H7 (cell line): ENCODE results near the gene ENTHD1. TPM values are rescaled to one million over a fixed set of nuclear protein-coding genes. Genes with fewer than 3 reads are reported as not detected.
"Not testable (repeated sequence)": the region's sequence is repeated elsewhere in the genome, so short reads cannot be mapped to it uniquely, and the experiment has no call there.

Experiments
- DNase-seq: peaks from one replicate; pipeline ENCODE4 v3.0.0; 2012
- H3K27me3 ChIP-seq: 2 replicates; pipeline ENCODE4 v1.6.0; 2011; ENCODE audit warnings: mild to moderate bottlenecking, low read length; ENCODE audit not compliant: control insufficient read depth, insufficient read depth
- H3K36me3 ChIP-seq: replicated peaks from 2 replicates; pipeline ENCODE4 v1.5.1; 2011; ENCODE audit warnings: low read length; ENCODE audit not compliant: control insufficient read depth, insufficient read depth
- H3K4me3 ChIP-seq: 2 replicates; pipeline ENCODE4 v1.5.1; 2011; ENCODE audit warnings: low read depth, mild to moderate bottlenecking, control low read depth, low read length, moderate library complexity; ENCODE audit not compliant: insufficient read depth
- total RNA-seq: library from RNA; depleted of rRNA; stranded (reverse); fragments of >200 nt; shearing (Covaris generic); gene quantifications from 2 replicates; pipeline ENCODE4 v1.2.3, GENCODE V29; 2014

Gene ENTHD1
- total RNA-seq, 1 experiment from 2014 or later = not detected

DNA sequence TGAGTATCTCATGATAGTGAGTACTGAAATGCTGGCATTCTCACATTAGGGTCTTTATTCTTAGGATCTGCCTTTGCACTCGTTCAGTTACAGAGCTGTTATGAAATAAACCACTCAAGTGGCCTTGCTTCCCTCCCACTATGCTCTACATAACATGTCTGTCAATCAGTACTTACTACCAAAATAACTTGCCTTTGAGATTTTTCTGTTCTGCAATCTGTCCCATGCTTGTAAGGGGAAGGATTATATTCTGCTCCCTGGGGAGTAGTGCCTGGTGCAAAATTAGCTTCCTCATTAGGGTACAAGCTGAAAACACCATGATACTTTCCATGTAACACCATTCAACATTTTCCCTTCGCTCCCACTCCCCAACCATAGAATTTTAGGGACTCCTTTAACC, 5.4 kb upstream of the ENTHD1 start:
- Histone ChIP-seq H3K27me3 (no peaks in the 10 kb centered on the region), H3K4me3 (no peak overlapping the region), H3K36me3 (no peaks in the 10 kb centered on the region)
- DNase-seq = no peak

DNA sequence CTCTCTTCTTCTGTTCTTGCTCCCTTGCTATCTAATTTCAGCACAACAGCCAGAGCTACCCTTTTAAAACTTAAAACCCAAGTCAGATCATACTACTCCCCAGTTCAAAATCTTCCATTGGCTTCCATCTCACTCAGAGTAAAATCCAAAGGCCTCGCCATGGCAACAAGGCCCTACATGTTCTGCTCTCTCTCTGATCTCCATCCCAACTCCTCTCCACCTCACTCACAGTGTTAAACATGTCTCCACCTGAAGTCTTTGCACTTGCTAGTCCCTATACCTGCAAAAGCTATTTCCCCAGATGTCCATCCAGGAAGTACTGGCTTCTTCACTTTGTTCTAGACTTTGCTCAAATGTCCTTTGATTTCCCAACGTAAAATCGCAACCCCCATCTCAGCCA, 4.3 kb upstream of the ENTHD1 start:
- Histone ChIP-seq H3K36me3 (no peaks in the 10 kb centered on the region), H3K27me3 (no peaks in the 10 kb centered on the region), H3K4me3 (no peak overlapping the region)
- DNase-seq = no peak

DNA sequence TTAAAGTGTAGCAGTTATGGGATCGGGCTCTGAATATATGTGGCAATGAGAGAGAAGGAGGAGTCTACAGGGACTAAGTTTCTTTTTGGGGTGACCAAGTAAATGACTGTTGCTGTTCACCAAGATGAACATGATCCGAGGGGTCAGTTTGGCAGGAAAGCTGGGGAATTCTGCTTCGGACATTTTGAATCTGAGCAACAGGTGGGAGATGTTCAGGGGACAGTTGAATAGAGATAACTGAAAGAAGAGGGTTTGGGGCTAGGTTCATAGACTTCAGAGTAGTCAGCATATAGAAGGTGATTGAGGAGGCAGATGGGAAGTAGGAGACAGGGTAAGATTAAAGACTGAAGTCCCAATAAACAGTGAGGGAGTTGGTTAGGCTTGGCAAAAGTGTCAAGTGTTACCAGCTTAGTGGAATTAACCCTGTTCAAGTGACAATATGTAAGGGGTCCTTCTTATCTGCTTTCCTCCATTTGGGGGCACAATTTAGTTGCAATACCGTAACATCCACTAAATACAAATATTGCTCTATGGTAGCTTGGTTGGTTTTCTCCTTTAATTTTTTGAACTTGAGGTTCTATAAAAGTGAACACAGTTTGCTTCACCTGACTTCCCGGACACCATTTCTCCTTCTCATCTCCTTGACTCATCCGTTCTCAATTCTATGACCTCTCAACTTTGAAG, 2.9 kb upstream of the ENTHD1 start:
- no peaks in the 10 kb centered on the region for H3K27me3 ChIP-seq

GRCh38 chr22:39895682-39896081, 2.1 kb upstream of the ENTHD1 start:
- no peak for DNase-seq
- Histone ChIP-seq H3K36me3 (no peaks in the 10 kb centered on the region), H3K4me3 (no peak overlapping the region), H3K27me3 (no peaks in the 10 kb centered on the region)

More for the DNA sequence above, 2.9 kb upstream of the ENTHD1 start:
- Histone ChIP-seq H3K36me3 (no peaks in the 10 kb centered on the region), H3K4me3 (no peak overlapping the region)
- no peak for DNase-seq

DNA sequence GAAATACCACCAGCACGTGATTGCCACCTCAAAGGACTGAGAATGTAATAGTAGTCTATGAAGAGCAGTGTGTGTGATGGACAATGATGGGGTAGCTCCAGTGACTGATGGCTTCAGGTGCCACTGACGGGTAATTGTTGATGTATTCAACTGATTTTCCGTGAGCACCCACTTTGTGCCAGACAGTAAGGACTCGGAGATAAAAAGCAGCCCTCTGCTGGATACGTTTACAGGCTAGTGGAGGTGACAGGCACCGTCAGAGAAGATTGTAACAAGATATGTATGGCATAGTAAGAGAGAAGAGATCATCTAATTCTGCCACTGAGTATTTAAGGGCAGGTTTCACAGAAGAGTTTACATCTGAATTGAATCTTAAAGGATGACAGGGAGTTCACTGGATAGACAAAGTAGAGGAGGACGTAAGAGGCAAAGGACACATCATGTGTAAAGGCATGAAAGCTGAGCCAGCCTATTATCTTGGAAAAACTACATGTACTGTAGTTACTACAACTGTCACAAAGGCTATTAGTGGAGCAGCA, 1.1 kb upstream of the ENTHD1 start:
- no peak for DNase-seq
- Histone ChIP-seq H3K36me3 (no peaks in the 10 kb centered on the region), H3K27me3 (no peaks in the 10 kb centered on the region), H3K4me3 (no peak overlapping the region)

DNA sequence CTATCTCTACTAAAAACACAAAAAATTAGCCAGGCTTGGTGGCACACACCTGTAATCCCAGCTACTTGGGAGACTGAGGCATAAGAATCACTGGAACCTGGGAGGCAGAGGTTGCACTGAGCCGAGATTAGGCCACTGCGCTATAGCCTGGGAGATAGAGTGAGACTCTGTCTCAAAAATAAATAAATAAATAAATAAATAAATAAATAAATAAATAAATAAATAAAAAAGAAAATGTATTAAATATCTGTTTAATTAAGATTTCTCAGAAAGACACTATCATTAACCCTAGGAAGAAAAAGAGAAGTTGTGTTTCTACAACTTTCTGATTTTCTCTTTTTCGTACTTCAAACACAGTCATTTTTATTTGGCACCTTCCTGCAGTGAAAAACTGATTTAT, 3.6 kb downstream of the ENTHD1 start:
- not testable (repeated sequence) for DNase-seq, H3K36me3 ChIP-seq, H3K4me3 ChIP-seq, H3K27me3 ChIP-seq

- Histone ChIP-seq H3K36me3 (no peaks in the 10 kb centered on the region), H3K27me3 (no peaks in the 10 kb centered on the region), H3K4me3 (no peak overlapping the region)
- DNase-seq = no peak
Measured at GRCh38 chr22:39883057-39883456, 10.5 kb downstream of the ENTHD1 start.

DNA sequence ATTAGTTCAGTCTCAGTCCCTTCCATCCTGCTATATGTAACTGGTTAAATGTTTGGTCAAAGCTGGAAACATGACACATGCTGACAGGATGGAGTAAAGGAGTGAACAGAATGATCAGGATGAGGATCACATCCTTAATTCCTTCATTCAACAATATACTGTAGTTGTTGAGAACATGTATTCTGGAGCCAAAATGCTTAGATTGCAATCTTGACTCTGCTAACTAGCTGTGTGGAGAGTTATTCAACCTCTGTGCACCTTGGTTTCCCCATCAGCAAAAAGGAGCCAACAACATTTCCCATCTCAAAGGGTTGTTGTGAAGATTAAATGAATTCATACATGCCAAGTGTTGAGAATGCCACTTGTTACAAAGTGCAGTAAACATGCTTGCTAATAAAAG, 12.8 kb downstream of the ENTHD1 start:
- Histone ChIP-seq H3K4me3 (no peak overlapping the region), H3K27me3 (no peaks in the 10 kb centered on the region), H3K36me3 (no peaks in the 10 kb centered on the region)
- DNase-seq = no peak

- Histone ChIP-seq H3K36me3 (no peaks in the 10 kb centered on the region), H3K27me3 (no peaks in the 10 kb centered on the region), H3K4me3 (no peak overlapping the region)
- no peak for DNase-seq
Measured at GRCh38 chr22:39877079-39877845, 16.3 kb downstream of the ENTHD1 start.

DNA sequence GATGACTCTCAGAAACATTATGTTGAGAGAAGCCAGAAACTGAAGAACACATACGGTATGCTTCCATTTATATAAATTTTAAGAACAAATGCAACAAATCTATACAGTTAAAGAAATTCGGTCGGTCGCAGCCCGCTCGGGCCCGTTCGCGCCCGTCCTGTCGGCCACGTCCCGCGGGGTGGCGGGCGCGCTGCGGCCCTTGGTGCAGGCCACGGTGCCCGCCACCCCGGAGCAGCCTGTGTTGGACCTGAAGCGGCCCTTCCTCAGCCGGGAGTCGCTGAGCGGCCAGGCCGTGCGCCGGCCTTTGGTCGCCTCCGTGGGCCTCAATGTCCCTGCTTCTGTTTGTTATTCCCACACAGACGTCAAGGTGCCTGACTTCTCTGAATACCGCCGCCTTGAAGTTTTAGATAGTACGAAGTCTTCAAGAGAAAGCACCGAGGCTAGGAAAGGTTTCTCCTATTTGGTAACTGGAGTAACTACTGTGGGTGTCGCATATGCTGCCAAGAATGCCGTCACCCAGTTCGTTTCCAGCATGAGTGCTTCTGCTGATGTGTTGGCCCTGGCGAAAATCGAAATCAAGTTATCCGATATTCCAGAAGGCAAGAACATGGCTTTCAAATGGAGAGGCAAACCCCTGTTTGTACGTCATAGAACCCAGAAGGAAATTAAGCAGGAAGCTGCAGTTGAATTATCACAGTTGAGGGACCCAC, 18.2 kb downstream of the ENTHD1 start:
- not testable (repeated sequence) for DNase-seq, H3K27me3 ChIP-seq, H3K36me3 ChIP-seq
- peak overlapping the region; percentile 19; the same call in 1 of the 2 replicates for H3K4me3 ChIP-seq

GRCh38 chr22:39873965-39874364, 19.6 kb downstream of the ENTHD1 start:
- Histone ChIP-seq H3K36me3 (no peaks in the 10 kb centered on the region), H3K4me3 (no peak overlapping the region)

DNA sequence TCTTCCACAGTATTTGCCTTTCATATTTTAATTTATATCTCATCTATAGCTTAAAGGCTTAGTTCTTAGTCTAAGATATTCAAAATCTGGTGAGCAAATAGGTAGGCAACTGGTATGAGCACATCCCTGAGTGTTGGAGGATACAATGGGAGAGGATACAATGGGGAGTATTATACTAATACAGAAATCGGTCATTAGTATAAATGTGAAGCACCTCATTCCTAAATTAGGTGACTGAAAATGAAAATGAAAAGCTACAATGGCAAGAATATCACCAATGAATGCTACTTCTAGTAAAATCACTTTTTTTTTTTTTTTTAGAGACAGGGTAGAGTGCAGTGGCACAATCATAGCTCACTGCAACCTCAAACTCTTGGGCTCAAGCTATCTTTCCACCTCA, 21.0 kb downstream of the ENTHD1 start:
- no peak for DNase-seq
- H3K27me3 ChIP-seq = no peaks in the 10 kb centered on the region
- no peak overlapping the region for H3K4me3 ChIP-seq
- H3K36me3 ChIP-seq = no peaks in the 10 kb centered on the region

More at GRCh38 chr22:39873965-39874364, 19.6 kb downstream of the ENTHD1 start:
- DNase-seq = no peak
- no peaks in the 10 kb centered on the region for H3K27me3 ChIP-seq

DNA sequence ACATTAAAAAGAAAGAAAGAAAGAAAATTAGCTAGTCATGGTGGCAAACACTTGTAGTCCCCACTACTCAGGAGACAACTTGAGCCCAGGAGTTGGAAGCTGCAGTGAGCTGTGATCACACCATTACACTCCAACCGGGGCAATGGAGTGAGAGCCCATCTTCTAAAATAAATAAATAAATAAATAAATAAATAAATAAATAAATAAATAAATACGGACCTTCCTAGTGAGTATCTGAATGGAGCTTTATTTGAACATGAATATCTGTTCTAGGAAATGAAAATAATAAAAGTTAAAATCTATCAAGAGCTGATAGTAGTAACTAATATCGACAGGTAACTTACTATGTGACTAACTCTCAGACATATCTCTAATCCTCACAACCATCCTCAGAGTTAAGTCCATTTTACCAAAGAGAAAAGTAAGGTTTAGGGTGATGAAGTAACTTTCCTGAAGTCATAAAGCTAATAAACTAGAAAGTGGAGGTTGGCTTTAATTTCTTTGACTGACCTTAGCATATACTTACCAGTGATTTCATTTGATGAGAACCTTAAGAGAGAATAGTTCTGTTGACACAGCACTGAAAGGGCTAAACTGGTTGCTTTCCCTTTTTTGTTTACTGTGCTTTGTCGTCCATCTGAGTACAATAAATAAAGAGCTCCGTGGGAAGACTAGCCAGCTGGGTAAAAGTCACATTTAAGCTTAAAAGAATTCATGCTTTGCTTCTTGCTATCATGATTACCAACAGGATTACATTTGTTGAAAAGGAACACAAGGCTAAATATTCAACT, 22.4 kb downstream of the ENTHD1 start:
- Histone ChIP-seq H3K27me3 (no peaks in the 10 kb centered on the region), H3K4me3 (no peak overlapping the region), H3K36me3 (no peaks in the 10 kb centered on the region)
- DNase-seq = no peak

DNA sequence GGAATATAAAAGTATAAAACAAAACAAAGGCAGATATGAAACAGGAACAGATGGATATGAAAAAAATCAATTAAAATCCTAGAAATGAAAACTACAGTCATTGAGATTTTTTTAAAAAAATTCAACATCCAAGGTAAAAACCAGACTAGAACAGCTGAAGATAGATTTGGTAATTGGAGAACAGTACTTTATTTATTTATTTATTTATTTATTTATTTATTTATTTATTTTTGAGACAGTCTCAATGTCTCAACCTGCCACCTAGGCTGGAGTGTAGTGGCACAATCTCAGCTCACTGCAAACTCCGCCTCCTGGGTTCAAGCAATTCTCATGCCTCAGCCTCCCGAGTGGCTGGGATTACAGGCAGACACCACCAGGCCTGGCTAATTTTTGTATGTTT, 23.8 kb downstream of the ENTHD1 start:
- DNase-seq, H3K36me3 ChIP-seq, H3K27me3 ChIP-seq: not testable (repeated sequence)

More for the DNA sequence above, 23.8 kb downstream of the ENTHD1 start:
- H3K4me3 ChIP-seq = not testable (repeated sequence)
